HG02642 (cell line): ENCODE data around the gene PIEZO1.

Experiments
- ATAC-seq: cut with Tn5 transposase; IDR thresholded peaks from one replicate; pipeline ENCODE4 v1.9.1; 2021; ENCODE audit warnings: mild to moderate bottlenecking; ENCODE audit not compliant: unreplicated experiment, poor library complexity

The PIEZO1 gene

DNA sequence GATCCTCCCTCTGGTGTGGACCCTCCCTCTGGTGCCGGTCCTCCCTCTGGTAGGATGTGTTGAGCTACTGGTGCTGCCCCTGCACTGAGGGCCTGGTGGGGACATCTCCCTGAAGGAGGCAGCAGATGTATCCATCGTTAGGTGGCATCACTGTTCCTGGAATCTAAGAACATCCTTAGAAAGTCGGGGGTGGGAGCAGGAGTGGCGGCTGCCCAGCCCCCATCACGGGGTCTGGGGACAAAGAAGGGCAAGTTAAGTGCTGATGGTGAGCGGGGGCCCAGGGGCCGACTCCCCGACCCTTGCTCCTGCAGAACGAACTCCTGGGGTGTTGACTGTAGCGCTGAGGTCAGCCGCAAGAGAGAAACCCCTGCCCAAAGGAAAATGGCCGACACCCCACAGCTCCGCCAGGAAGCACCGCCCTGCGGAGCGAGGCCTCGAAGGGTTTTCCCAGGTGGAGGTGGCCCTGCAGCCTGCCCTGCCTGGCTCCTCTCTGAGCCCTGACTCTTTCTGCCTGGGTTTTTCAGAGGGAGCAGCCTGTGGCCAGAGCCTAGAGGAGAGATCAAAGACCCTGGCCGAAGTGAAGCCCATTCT lies 73.2 kb downstream of the PIEZO1 start:
- ATAC-seq: no peak

DNA sequence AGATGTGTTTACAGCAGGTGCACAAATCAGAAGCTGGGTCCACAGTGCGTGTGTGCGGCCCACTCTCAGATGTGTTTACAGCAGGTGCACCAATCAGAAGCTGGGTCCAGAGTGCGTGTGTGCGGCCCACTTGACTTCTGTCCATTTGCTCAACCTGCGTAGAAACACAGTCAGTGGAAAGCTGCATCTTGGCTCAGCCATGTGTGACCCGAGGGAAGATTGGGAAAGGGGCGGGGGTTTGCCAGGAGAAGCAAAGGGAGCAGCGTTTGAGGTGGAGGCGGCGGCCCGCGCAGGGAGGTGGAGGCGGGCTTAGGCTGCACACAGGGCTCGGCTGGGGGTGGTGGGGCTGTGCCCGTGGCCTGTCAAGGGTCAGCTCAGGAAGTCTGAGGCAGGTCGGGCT lies 74.5 kb downstream of the PIEZO1 start:
- no peak for ATAC-seq

DNA sequence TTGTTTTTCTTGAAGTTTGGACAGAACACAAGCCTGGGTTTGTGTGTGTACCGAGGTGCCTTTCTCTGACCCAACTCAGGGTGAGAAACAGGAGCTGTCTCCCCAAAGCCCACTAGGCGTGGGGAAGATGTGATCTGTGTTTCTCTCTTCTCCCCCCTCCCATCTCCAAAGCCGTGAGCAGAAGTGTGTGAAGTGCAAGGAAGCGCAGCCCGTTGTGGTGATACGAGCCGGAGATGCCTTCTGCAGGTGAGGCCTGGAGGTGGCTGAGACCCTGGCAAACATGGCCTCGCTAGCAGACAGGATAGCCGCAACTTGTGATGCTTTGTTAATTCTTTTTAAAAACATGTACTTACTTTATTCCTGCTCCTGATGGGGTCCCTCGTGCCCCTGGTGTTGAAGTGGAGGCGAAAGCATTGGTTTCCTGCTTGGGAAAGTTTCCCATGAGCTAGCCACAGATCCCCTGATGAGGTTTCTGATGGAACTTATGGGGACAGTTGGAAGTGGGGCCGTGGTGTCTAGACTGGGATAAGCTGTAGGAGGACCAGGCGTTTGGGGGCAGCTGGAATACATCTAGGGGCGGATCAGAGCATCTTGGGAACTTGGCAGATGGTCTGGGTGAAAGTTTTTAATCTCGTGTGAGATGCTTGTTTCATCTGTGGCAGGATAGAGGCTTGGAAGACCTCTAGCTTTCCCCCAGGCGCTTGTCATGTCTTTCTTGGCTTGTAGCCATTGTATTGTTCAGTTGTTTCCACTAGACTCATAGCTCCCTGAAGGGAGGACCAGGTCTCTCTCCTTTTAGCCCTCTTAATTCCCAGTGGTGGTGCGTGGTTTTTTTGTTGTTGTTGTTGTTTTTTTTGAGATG lies 77.8 kb downstream of the PIEZO1 start:
- no peak for ATAC-seq

DNA sequence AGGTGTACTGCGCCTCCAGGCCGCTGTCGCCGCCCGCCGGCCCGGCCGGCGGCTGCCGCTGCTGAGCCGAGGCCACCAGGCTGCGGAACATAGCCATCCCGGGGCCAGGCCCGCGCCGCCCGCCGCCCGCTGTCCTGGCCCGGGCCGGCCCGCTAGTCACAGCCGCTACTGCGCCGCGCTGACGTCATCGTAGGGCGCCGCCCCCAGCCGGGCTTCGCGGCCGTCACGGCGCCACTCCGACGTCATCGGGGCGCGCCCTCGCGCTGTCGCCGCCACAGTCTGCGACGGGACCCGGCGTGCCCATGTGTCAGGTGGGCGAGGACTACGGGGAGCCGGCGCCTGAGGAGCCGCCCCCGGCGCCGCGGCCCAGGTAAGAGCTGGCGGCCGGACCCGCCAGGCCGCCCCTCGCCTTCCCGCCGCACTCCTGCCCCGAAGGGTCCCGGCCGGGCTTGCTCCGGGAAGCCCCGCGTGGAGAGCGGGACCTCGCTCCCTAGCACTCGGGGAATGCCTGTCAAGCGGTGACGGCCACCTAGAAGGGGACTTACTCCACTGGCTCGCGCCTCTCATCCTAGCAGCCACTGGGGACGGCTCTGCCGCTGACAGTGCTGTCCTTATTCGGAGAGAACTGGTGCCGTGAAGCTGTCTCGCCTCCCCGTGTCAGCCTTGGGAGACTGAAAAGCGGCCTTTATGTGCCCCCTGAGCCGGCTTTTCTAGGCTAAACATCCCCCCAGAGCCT lies 78.6 kb downstream of the PIEZO1 start, which contains the start of the genes CTU2 and RNF166:
CTU2 (plus strand) TSS at position 275 of the 736 bp plus-strand sequence; CDS start at position 303, 28 bp downstream.
RNF166 (minus strand) TSS at position 180 of the 736 bp plus-strand sequence; CDS start at position 97, 83 bp downstream.
- peak; percentile 70 for ATAC-seq

DNA sequence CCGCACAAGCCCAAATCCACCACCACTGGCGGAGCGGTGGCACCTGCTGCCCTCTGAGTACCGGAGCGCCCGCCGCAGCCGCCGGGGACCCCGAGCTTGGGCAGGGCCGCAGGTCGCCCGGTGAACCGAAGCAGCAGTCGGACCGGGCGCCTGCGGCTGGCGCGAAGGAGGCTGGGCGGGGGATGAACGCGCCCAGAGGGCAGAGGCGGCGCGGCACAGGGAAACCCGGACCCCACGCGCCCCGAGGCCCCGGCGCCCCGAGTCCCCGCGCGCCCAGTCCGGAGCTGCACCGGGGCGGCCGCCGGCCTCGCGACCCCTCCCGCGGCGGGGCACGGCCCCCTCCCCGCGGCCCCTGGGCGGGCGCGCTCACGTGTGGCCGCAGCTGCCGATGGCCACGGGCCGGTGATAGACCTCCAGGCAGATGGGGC lies 79.2 kb downstream of the PIEZO1 start:
- peak; percentile 28 for ATAC-seq

DNA sequence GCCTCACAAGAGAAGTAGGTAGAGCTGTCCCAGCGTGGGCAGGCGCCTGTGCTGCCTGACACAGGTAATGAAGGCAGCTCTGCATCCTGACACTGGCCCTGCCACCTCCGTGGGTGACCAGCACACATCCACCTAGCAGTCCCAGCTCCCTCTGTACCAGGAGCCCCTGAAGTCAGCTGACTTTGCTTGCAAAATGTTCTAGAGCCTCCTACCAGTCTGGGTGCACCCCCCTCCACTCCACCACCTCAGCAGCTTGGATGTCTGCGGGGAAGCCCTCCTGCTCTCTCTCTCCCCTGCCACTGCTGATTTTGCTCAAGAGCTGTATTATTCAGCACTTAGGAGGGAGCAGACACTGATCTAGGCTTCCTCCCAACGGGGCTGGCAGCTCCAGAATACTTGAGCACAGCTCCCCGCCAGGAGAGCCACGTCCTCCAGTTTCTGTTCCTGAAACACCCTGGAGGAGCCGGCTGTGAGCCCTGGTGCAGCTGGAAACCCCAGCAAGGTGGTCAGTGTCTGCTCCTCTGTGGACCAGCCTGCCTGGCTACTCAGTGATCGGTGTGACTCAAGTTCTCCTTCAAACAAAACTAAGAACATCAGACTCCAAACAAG lies 79.8 kb downstream of the PIEZO1 start:
- ATAC-seq: no peak

DNA sequence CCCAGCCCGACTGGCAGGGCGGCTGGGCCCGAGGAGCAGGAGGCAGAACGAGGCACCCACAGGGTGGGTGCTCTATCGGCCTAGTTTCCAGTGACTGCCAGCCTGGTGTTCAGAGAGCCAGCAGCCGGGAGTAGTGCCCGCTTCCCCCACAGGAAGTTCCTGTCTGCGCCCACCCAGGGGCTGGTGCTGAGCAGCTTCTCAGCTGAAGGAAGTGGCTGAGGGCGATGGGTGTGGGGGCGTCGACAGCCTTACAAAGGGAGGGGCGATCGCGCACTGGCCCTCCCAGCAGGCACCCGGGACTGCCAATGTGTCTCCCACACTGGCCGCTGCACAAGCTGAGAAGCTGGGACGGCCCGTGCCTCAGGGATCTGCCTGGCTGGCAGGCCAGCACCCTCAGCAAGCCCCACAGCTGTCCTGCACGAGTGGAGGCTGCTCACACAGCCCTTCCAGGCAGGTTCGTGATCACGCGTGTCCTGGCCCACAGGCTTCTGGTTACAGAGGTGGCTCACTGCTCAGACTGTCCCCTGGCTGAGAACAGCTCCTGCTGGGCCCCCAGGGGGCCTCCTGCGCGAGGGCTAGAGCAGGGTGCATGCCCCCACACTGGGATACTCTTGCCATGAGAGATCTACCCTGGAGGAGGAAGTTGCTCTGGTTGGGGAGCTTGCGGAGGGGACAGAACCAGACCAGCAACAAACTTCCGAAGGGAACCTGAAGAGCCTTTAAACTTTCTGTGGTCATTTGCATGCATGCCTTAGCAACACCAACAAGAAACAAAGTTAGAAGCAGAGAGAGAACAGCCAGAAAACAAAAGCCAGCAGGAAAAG lies 81.3 kb downstream of the PIEZO1 start:
- ATAC-seq: no peak

DNA sequence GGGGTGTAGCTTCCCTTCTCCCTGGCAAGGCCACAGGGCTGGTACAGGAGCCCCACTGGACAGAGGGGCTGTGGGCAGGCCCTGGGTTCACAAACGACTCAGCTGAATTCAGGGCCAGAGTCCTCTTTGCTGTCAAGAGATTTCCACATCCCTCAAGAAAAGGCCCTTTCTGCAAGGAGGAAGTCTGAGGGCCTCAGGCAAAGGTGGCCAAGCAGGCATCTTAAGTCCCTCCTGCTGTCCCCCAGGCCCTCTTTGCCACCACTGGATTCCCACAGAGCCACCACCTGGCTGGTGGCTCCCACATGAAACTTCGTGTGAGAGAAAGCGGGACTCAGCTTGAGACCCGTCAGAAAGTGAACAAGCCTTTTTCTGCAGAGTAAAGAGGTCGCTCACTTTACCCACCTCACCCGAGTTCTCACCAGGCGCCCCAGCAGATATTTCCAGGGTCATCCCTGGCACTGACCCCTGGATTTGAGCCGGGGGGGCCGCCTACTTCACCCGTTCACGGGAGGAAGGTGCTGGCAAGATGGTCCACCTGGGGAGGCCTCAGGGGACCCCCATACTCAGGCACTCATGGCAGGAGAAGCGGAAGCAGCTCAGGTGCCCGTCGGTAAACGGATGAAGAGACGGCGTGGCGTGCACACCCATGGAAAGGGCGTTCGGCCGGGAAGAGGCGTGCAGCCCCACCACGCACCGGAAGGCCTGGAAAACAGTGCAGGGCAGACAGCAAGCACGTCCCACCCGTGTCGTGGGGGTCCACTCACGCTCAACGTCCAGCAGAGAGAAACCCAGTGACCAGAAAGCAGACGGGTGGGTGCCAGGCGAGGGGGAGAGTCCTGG lies 82.4 kb downstream of the PIEZO1 start:
- ATAC-seq: no peak

DNA sequence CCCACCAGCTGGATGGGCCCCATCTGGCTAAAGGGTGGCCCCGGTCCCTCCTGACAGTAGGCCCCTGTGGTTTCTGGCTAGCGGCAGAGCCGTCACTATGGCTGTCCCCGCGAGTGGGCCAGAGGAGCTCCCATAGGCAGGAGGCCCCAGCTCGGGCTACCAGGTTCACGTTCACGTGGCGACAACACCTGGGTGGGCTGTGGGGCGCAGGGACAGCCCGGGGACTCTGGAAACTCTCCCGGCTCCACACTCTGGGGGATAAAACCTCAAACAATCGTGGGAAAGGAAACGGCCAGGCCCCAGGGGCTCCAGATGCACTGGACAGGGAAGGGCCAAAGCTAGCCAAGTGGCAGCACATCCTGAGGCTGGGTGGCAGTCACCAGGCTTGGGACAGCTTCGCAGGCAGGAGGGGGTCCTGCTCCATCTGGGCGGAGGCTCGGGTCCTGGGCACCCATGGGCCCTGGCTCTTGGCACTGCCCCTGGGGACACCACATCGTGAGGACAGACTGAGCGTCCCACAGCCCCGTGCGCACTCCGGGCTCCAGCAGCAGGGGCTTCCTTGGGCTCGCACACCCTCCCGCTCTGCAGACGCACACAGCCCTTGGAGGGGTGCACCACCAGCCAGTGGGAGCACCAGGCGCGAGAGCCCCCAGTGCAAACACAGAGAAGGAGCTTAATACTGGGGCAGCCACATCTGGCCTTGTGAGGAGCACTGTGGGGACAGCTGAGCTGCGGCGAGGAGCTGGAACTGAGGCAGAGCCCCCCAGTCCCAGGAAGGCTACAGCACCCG lies 83.2 kb downstream of the PIEZO1 start:
- no peak for ATAC-seq

DNA sequence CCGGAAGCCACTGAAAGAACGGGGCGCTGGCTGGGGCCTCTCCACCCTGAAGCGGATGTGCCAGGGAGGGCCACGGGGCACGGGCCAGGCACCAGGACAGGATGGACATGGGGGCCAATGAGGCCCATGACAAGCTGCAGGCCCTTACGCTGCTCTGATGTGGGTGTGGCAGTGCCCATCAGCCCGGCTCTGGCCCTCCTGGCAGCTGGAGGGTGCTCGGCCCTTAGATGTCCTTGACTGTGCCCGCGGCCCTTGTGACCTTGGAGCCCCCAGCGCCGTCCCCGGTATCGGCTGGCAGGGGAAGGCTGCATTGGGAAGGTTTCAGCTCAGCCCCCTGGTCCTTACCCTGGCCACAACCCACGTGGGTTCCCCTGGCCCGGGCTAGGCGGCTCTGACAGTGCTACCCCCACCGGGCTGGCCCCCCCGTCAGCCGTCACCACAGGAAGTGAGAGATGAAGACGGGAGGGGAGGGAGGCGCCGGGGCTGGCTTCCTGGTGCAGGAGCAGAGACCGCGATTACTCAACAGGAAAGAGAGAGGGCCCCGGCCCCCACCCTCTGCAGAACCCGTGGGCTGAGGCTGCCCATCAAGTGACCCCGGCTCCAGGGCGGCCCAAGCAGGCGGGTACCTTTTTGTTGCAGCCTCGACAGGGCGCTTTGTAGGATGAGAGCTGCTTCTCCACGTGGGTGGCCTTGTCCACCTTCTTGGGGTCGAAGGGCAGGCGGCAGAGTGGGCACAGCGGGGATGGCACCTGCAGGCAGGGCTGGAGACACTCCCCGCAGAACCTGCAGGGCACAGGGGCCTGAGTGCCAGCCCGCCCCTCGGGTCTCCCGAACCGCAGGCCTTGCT lies 84.2 kb downstream of the PIEZO1 start:
- ATAC-seq: peak; percentile 66

DNA sequence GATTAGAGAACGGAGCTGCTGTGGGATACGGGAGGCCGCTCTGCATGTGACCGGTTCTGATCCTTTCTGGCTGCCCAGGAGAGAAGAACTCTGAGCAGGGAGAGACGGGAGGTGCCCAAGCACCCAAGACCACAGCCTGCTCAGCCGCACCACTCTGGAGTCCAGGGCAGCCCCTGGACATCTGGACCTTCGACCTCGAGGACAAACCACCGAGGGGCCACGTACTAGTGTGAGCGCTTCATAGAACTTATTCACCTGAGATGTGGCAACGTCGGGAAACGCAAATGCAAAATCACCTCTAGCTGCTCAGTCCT lies 84.7 kb downstream of the PIEZO1 start:
- ATAC-seq: no peak

DNA sequence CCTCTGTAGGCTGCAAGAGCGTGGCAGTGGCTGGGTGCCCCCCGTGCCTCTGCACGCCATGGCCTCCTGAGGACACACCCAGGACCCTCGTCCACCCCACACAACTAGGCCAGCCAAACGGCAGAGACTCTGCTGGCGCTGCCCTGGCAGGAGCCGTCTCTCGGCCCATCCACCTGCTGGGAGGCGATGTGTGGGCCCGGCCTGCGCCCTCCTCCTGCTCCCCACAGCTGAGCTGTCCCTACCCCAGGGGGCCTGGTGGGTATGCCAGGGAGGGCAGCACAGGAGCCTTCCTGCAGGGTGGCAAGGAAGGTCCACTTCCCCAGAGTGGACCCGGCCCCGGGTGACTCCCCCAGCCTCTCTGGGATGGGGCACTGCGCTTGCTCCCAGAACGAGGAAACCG lies 85.8 kb downstream of the PIEZO1 start:
- no peak for ATAC-seq

DNA sequence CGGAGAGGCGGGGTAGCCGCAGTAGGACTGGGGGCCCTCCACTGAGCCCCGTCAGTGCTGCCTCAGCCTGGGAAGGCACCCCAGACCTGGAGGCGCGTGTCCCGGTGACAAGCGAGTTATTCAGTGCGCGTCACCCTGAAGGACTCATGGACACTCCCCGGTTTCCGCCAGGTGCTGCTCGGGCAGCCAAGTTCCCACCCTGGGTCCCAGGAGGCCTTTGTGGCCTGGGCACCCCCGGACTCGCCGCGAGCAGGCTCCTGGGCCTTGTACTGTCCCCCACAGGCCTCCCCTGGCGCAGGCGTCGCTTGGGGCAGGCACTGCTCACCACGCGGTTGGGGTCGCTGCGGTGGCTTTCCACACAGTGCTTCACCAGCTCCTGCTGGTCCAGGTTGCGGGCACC lies 86.4 kb downstream of the PIEZO1 start:
- no peak for ATAC-seq

DNA sequence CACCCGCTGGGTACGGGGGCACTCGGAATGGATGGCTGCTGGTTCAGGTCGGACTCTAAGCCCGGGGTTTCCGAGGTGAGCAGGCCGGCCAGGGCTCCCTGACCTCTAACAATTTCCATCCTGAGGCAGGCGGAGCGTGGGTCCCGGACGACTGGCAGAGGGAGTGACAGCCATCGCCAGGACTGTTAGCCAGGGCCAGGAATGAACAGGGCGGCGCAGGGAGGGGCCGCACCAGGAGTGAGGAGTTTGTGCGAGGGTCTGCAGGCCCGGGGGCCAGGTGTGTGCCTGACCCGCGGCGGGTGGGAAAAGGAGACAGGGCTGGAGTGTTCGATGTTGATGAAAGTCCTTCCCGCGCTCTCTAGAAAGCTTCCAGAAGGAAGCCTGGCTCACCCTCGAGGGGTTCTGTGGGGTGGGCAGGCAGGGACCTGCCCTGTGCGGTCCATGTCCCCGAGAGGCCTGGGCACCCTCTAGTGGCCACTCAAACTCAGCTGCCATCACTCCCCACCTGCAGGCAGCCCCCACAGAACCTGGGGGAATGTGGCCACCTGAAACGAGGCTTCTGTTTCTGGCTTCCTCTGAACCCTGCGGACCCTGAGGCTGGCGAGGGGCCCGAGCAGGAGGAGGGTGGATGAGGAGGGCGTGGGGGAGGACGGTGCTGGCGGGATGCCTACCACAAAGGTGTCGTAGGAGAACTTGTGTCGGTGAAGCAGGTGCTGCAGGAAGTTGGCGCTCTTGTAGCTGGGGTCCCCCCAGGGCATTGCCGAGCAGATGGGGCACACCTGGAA lies 87.0 kb downstream of the PIEZO1 start:
- ATAC-seq: no peak

DNA sequence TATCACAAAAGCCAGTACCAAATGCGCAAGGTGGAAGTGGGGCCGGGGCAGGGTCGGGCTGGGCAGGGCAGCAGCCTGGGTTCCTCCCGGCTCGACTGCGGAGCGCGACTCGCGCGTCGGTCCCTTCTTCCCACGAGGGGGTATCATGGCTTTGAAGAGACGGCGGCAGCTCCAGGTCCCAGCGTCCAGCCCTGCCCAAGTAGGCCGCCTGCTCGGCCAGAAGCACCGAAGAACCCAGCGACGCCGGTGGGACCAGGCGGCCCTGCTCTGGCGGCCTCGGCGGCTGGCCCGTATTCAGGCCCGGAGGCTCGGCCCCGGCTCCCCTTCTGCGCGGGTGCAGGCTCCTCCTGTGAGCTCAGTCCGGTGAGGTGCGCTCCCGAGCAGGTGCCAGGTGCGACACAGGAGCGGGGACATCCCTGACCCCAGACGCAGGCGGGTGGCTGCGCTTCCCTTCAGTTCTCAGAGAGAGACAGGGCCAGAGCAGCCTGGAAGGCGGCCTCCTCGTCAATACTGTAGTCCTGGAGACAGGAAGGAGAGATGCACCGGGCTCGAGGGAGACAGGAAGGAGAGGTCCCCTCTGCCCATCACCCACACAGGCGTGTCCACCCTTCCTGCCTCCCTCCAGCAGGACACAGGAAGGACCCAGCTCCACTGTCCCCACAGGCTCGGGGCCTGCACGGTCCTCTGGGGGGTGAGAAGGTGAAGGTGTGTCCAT lies 87.7 kb downstream of the PIEZO1 start:
- ATAC-seq: no peak

DNA sequence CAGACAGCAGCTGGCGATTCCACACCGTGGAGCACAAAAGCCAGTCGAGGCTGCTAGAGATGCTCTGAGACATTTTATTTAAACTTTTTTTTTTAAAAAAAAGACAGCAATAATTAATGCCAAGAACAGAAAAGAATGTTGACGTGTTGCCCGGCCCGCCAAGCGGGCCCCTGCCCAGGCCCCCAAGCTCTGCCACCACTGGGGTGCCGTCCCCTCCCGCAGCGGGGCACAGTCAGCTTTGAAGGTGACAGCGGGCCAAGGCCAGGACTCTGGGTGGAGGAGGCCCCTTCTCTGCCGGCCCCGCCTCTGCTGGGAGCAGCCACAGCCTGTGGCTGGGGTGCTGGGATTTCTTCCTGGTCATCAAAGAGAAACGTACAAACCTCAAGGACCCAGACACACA lies 88.6 kb downstream of the PIEZO1 start:
- no peak for ATAC-seq
